ENCODE results near the gene MED13. TPM values are rescaled to one million over a fixed set of nuclear protein-coding genes. Genes with fewer than 3 reads are reported as not detected.
A peak's percentile ranks its signal among the peaks of the same experiment; 100 is the strongest.

The MED13 gene
- total and polyA plus RNA-seq, 11 donors: 5.6 to 59.1 (median 38.9) TPM

DNA sequence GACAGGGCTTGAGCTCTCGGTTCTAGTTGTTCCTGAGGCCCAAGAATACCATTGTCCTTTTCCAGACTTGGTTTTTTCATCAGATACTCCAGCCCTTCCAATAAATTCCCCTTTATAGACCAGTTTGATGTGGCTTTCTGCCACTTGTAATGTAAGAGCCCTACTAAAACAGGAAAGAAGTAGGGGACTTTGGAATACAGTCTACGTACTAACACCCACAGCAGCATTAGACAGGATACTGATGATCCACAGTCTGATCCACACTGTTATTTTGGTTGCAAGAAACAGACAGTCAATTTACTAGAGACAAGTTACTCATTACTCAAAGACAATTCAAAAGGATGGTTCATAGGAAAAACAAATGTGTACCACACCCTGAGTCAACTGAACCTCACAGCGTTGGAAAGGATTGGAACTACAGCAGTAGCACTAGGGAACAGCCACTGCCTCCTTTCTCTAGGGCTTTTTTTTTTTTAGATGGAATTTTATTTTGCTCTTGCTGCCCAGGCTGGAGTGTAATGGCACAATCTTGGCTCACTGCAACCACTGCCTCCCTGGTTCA is 45.9 kb upstream of the MED13 start:
- no peaks in the 10 kb centered on the region for H3K4me1 ChIP-seq
- H3K36me3 ChIP-seq: no peaks in the 10 kb centered on the region
- ATAC-seq (no peak), DNase-seq (no peak)
- peaks cover 0 to 6% (median 0%) of the 10 kb centered on the region in 12 donors for H3K9me3 ChIP-seq
- H3K4me3 ChIP-seq: no peak overlapping the region
- TF ChIP-seq, protein P1, sequence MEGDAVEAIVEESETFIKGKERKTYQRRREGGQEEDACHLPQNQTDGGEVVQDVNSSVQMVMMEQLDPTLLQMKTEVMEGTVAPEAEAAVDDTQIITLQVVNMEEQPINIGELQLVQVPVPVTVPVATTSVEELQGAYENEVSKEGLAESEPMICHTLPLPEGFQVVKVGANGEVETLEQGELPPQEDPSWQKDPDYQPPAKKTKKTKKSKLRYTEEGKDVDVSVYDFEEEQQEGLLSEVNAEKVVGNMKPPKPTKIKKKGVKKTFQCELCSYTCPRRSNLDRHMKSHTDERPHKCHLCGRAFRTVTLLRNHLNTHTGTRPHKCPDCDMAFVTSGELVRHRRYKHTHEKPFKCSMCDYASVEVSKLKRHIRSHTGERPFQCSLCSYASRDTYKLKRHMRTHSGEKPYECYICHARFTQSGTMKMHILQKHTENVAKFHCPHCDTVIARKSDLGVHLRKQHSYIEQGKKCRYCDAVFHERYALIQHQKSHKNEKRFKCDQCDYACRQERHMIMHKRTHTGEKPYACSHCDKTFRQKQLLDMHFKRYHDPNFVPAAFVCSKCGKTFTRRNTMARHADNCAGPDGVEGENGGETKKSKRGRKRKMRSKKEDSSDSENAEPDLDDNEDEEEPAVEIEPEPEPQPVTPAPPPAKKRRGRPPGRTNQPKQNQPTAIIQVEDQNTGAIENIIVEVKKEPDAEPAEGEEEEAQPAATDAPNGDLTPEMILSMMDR (IDR thresholded peaks at IDR 0.05): no peak
- no peak for TF ChIP-seq POLR2A (IDR thresholded peaks at IDR 0.05)
- 77 to 87% (median 84%) methylated on average over 3 of the region's 3 CpGs for WGBS, 4 donors
- H3K27me3 ChIP-seq: peaks cover 0 to 14% (median 0%) of the 10 kb centered on the region in 9 donors
- intact Hi-C loops (cut with DNase I): no loop called here
- H3K27ac ChIP-seq: no peak overlapping the region

DNA sequence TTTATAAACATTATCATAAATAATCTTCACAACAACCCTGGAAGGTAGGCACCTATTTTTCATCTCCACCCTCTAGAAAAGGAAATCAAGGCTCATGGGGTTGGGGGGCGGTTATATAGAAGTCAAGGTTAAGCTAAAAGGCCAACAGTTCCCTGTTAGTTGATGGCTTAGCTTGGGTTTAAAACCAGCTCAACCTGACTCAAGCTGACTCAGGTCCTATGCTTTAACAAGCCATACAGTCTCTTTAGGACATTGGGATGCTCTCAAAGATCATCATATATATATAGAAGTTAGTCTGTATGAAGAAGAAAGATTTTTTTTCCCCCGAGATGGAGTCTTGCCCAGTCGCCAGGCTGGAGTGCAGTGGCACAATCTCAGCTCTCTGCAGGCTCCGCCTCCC is 44.8 kb upstream of the MED13 start:
- Histone ChIP-seq H3K4me1 (no peaks in the 10 kb centered on the region), H3K36me3 (no peaks in the 10 kb centered on the region), H3K9me3 (peaks cover 0 to 6% (median 0%) of the 10 kb centered on the region in 12 donors), H3K27me3 (peaks cover 0 to 17% (median 0%) of the 10 kb centered on the region in 9 donors), H3K4me3 (no peak overlapping the region), H3K27ac (no peak overlapping the region)
- DNase-seq (no peak), ATAC-seq (no peak)
- intact Hi-C loops (cut with DNase I): no loop called here
- WGBS, 4 donors: 77 to 86% (median 82%) methylated on average over 4 of the region's 4 CpGs
- TF ChIP-seq, protein P1 (IDR thresholded peaks at IDR 0.05): no peak
- TF ChIP-seq POLR2A (IDR thresholded peaks at IDR 0.05): no peak

DNA sequence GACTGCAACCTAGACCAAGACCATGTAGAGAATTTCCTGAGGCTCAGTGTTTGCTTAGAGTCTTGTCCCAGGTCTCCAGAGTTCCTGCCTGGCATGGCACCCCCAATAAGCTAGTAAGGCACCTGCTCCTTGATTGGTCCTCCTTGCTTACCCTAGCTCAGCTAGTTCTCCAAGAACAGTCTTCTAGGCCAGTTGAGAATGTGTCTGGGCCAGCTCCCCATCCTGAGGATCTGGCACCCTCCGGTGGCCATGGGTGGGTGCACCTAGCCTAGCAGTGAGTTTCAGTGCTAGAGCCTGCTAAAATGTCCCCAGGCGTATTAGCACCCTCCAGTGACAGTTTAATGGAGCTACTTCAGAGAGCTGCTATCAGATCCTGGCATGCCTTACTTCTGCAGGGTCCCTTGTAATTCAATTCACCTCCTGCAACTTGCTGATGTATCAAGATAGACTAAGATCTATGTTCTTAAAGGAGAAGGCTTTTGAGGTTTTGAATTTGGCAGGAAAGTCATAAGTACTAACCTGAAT is 44.4 kb upstream of the MED13 start:
- Histone ChIP-seq H3K27ac (no peak overlapping the region), H3K27me3 (peaks cover 0 to 17% (median 0%) of the 10 kb centered on the region in 9 donors), H3K9me3 (peaks cover 0 to 6% (median 0%) of the 10 kb centered on the region in 12 donors), H3K36me3 (no peaks in the 10 kb centered on the region), H3K4me3 (no peak overlapping the region), H3K4me1 (no peaks in the 10 kb centered on the region)
- TF ChIP-seq POLR2A (IDR thresholded peaks at IDR 0.05): no peak
- TF ChIP-seq, protein P1 (IDR thresholded peaks at IDR 0.05): peak in 5 of 12 donors; percentile 8 to 33 (median 28)
- DNase-seq: no peak
- peak in 3 of 4 donors; percentile 41 to 60 (median 52) for ATAC-seq
- intact Hi-C loops (cut with DNase I): no loop called here
- 14 to 29% (median 27%) methylated on average over 1 to 2 of the region's 2 CpGs for WGBS, 4 donors

DNA sequence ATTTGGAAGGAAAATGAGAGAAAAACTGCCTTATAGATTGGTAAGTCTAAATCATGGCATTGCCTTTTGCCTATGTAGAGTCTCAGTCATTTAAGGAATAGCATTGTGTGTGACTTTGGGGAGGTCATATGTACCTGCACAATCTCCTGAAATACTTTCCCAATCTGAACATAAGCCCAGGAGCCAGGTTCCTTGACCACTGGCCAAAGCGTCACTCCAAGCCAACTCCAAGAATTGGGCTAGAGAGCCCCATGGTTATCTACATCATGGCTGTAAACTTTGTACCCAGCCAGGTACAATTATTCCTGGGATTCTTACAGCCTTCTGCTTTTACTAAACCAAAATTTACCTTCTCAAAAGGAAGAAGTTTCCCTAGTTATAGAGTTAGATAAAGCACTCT is 40.8 kb upstream of the MED13 start:
- Histone ChIP-seq H3K4me3 (no peak overlapping the region), H3K4me1 (no peaks in the 10 kb centered on the region), H3K9me3 (no peaks in the 10 kb centered on the region), H3K27ac (no peak overlapping the region), H3K36me3 (no peaks in the 10 kb centered on the region), H3K27me3 (peaks cover 0 to 17% (median 0%) of the 10 kb centered on the region in 9 donors)
- intact Hi-C loops (cut with DNase I): no loop called here
- ATAC-seq: no peak
- 87 to 100% (median 94%) methylated on average over 1 of the region's 1 CpG for WGBS, 4 donors
- no peak for DNase-seq
- no peak for TF ChIP-seq POLR2A (IDR thresholded peaks at IDR 0.05)
- TF ChIP-seq, protein P1 (IDR thresholded peaks at IDR 0.05): no peak
